Measurements from ENCODE around the gene SMCO2.

Gene SMCO2

DNA sequence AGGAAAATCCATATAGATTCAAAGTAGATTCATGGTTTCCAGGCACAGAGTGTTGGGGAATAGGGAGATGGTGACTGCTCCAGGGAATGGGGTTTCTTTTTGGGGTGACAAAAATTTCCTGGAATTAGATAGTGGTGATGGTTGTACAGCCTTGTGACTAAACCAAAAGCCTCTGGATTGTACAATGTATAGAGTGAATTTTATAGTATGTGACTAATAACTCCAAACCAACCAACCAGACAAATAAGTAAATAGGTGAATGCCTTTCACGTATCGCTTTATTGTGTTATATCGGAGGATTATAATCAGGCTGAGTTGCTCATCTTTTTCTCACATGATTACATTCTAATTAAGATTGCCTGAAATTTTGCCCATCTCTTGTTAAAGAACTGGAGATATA lies 52.8 kb downstream of the SMCO2 start:
- no peaks in the 10 kb centered on the region for H3K9me3 ChIP-seq (ENCODE audit: insufficient read depth, low read depth, low read length)
- H3K4me1 ChIP-seq (ENCODE audit: insufficient read depth, low read length), result no peaks in the 10 kb centered on the region
- no peak overlapping the region for H3K9ac ChIP-seq (ENCODE audit: low read depth, low read length)
- no peaks in the 10 kb centered on the region for H3K27me3 ChIP-seq (ENCODE audit: insufficient read depth, low read length)
- H3K27ac ChIP-seq (ENCODE audit: low read depth, low read length), result no peak overlapping the region
- H3K4me3 ChIP-seq (ENCODE audit: low read length), result no peak overlapping the region
- no peaks in the 10 kb centered on the region for H3K36me3 ChIP-seq (ENCODE audit: insufficient read depth, low read length)
- WGBS, result 100% methylated on average over 3 of the region's 3 CpGs

DNA sequence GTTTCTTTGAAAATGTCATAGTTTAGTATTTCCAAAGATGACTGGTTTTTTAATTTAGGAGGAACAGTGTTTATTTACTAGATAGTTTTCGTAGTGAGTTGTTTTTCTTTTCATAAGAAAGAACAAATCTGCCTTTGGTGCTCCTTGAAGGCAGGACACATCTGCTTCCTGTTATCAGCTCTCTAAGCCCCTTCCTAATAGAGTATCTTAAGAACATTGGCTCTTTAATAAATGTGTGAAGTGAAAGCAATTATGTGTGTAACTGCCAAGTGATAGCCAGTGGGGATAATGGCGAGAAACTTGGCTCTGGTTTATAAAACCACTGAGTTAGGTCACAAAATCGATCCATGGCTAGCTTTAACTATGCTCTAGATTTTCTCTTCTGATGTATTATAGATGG lies 54.0 kb downstream of the SMCO2 start:
- H3K4me1 ChIP-seq (ENCODE audit: insufficient read depth, low read length), result no peaks in the 10 kb centered on the region
- no peaks in the 10 kb centered on the region for H3K27me3 ChIP-seq (ENCODE audit: insufficient read depth, low read length)
- no peak overlapping the region for H3K4me3 ChIP-seq (ENCODE audit: low read length)
- no peaks in the 10 kb centered on the region for H3K36me3 ChIP-seq (ENCODE audit: insufficient read depth, low read length)
- no peaks in the 10 kb centered on the region for H3K9me3 ChIP-seq (ENCODE audit: insufficient read depth, low read depth, low read length)
- WGBS, result 96% methylated on average over 3 of the region's 3 CpGs
- no peak overlapping the region for H3K9ac ChIP-seq (ENCODE audit: low read depth, low read length)
- no peak overlapping the region for H3K27ac ChIP-seq (ENCODE audit: low read depth, low read length)

DNA sequence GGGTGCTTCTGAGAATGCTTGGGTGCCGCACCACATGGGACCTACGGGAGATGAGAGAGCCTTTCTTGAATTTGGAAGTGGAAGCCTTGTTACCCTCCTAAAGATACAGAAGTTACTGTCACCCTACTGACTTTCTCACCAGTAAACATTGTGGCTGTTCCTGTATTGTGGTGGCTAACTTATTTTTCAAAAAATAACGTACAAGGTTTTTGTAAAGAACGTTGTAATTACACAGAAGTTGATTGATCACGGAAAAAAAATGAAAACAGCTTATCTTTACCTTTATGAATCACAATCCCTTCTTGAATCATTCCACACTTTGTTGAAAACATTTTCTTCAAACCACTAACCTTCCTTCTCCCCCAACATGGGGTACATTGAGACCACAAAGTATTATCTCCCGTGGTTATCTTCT lies 55.5 kb downstream of the SMCO2 start:
- Histone ChIP-seq H3K27ac (ENCODE audit: low read depth, low read length) (no peak overlapping the region), H3K9ac (ENCODE audit: low read depth, low read length) (no peak overlapping the region), H3K27me3 (ENCODE audit: insufficient read depth, low read length) (no peaks in the 10 kb centered on the region), H3K9me3 (ENCODE audit: insufficient read depth, low read depth, low read length) (no peaks in the 10 kb centered on the region), H3K4me3 (ENCODE audit: low read length) (no peak overlapping the region), H3K36me3 (ENCODE audit: insufficient read depth, low read length) (no peaks in the 10 kb centered on the region), H3K4me1 (ENCODE audit: insufficient read depth, low read length) (no peaks in the 10 kb centered on the region)
- 94% methylated on average over 6 of the region's 6 CpGs for WGBS

DNA sequence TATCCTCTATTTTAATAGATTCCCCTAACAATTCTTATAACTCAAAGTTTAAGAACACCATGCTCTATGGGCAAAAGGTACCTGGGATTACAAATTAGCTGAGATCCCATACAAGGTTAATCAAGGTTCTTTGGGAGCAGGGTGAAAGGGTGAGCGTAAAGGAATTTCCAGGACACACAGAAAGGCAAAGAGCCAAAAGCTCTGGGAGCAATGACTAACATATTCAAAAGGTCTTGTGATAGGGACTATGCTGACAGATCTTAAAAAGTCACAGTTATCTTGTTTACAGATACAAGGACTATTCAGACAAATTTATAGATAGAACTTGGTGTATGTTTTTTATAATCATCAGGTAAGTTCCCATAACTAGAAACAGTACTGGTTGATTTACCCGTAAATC lies 58.0 kb downstream of the SMCO2 start:
- Histone ChIP-seq H3K9me3 (ENCODE audit: insufficient read depth, low read depth, low read length) (no peaks in the 10 kb centered on the region), H3K27ac (ENCODE audit: low read depth, low read length) (no peak overlapping the region), H3K27me3 (ENCODE audit: insufficient read depth, low read length) (no peaks in the 10 kb centered on the region), H3K36me3 (ENCODE audit: insufficient read depth, low read length) (no peaks in the 10 kb centered on the region), H3K9ac (ENCODE audit: low read depth, low read length) (no peak overlapping the region), H3K4me3 (ENCODE audit: low read length) (no peak overlapping the region), H3K4me1 (ENCODE audit: insufficient read depth, low read length) (no peaks in the 10 kb centered on the region)
- 93% methylated on average over 1 of the region's 2 CpGs for WGBS

- Histone ChIP-seq H3K4me1 (ENCODE audit: insufficient read depth, low read length) (no peaks in the 10 kb centered on the region), H3K4me3 (ENCODE audit: low read length) (no peak overlapping the region), H3K27me3 (ENCODE audit: insufficient read depth, low read length) (no peaks in the 10 kb centered on the region), H3K9ac (ENCODE audit: low read depth, low read length) (no peak overlapping the region), H3K36me3 (ENCODE audit: insufficient read depth, low read length) (no peaks in the 10 kb centered on the region), H3K27ac (ENCODE audit: low read depth, low read length) (no peak overlapping the region), H3K9me3 (ENCODE audit: insufficient read depth, low read depth, low read length) (no peaks in the 10 kb centered on the region)
- 90% methylated on average over 2 of the region's 2 CpGs for WGBS
These were observed 58.6 kb downstream of the SMCO2 start for GRCh38 chr12:27505109-27505508.

GRCh38 chr12:27505761-27506160 lies 59.2 kb downstream of the SMCO2 start:
- no peaks in the 10 kb centered on the region for H3K9me3 ChIP-seq (ENCODE audit: insufficient read depth, low read depth, low read length)
- H3K27me3 ChIP-seq (ENCODE audit: insufficient read depth, low read length), result no peaks in the 10 kb centered on the region
- H3K4me3 ChIP-seq (ENCODE audit: low read length), result no peak overlapping the region
- H3K4me1 ChIP-seq (ENCODE audit: insufficient read depth, low read length), result no peaks in the 10 kb centered on the region
- no peaks in the 10 kb centered on the region for H3K36me3 ChIP-seq (ENCODE audit: insufficient read depth, low read length)
- H3K9ac ChIP-seq (ENCODE audit: low read depth, low read length), result no peak overlapping the region
- H3K27ac ChIP-seq (ENCODE audit: low read depth, low read length), result no peak overlapping the region

GRCh38 chr12:27506645-27507189 lies 60.2 kb downstream of the SMCO2 start:
- Histone ChIP-seq H3K9me3 (ENCODE audit: insufficient read depth, low read depth, low read length) (no peaks in the 10 kb centered on the region), H3K36me3 (ENCODE audit: insufficient read depth, low read length) (no peaks in the 10 kb centered on the region)
- WGBS, result 95% methylated on average over 2 of the region's 2 CpGs

DNA sequence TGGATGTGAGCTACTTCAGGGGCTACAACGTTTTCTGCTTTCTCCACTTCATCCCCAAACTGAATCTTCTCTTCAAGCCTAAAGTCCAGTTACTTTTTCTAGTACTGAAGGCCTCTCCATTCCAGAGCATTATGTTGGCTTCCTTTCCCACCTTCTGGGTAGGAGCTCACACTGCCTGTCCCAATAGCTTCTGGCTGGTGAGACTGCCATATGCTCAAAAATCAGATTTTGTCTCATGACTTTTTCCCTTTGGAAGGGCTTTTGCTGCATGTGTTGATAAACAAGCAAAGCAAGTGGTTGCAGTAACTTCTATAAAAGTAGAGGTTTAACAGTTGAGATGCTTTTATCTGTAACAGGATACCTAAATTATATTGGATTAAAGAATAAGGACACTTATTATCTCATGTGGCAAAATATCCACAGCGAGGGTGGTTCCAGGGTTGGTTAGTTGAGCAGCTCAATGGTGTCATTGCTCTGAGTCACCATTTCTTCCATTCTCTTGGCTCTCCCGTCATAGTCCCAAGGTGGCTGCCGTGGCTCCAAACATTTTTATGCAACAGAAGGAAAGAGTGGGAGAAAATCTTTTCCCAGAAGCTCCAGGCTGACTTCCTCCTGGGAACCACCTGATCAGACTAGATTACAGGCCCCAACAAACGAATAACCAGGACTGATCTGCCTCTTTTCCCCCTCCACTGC lies 62.3 kb downstream of the SMCO2 start:
- H3K9me3 ChIP-seq (ENCODE audit: insufficient read depth, low read depth, low read length), result no peaks in the 10 kb centered on the region
- no peak overlapping the region for H3K27ac ChIP-seq (ENCODE audit: low read depth, low read length)
- 90% methylated on average over 5 of the region's 5 CpGs for WGBS
- H3K36me3 ChIP-seq (ENCODE audit: insufficient read depth, low read length), result no peaks in the 10 kb centered on the region
- no peak overlapping the region for H3K9ac ChIP-seq (ENCODE audit: low read depth, low read length)
- H3K4me3 ChIP-seq (ENCODE audit: low read length), result no peak overlapping the region
- H3K4me1 ChIP-seq (ENCODE audit: insufficient read depth, low read length), result no peaks in the 10 kb centered on the region; the same call in 1 of the 2 replicates
- H3K27me3 ChIP-seq (ENCODE audit: insufficient read depth, low read length), result no peaks in the 10 kb centered on the region

More at GRCh38 chr12:27506645-27507189, 60.2 kb downstream of the SMCO2 start:
- no peaks in the 10 kb centered on the region for H3K27me3 ChIP-seq (ENCODE audit: insufficient read depth, low read length)
- H3K27ac ChIP-seq (ENCODE audit: low read depth, low read length), result no peak overlapping the region
- H3K4me1 ChIP-seq (ENCODE audit: insufficient read depth, low read length), result no peaks in the 10 kb centered on the region
- no peak overlapping the region for H3K9ac ChIP-seq (ENCODE audit: low read depth, low read length)
- H3K4me3 ChIP-seq (ENCODE audit: low read length), result no peak overlapping the region

- Histone ChIP-seq H3K4me1 (ENCODE audit: insufficient read depth, low read length) (peaks cover 9% of the 10 kb centered on the region; the same call in 1 of the 2 replicates), H3K27ac (ENCODE audit: low read depth, low read length) (no peak overlapping the region), H3K27me3 (ENCODE audit: insufficient read depth, low read length) (no peaks in the 10 kb centered on the region), H3K9me3 (ENCODE audit: insufficient read depth, low read depth, low read length) (no peaks in the 10 kb centered on the region), H3K4me3 (ENCODE audit: low read length) (no peak overlapping the region), H3K36me3 (ENCODE audit: insufficient read depth, low read length) (no peaks in the 10 kb centered on the region), H3K9ac (ENCODE audit: low read depth, low read length) (no peak overlapping the region)
- WGBS, result 87% methylated on average over 6 of the region's 6 CpGs
These were observed 64.6 kb downstream of the SMCO2 start for GRCh38 chr12:27511031-27511722.

DNA sequence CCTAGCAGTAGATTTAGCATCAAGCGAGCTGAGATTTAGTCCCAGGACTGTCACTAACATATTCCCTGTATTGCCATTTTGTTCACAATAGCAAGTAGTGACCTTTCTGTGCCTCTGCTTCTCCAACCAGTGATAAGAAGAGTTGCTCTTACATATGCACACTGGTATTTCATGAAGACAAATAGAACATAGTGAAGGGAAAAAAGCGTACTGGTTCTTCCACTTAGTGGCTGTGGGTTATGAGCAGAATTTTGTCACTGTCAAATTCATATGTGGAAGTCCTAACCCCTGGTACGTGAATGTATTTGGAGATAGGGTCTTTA lies 65.1 kb downstream of the SMCO2 start:
- no peaks in the 10 kb centered on the region for H3K9me3 ChIP-seq (ENCODE audit: insufficient read depth, low read depth, low read length)
- H3K27me3 ChIP-seq (ENCODE audit: insufficient read depth, low read length), result no peaks in the 10 kb centered on the region
- H3K27ac ChIP-seq (ENCODE audit: low read depth, low read length), result no peak overlapping the region
- peaks cover 9% of the 10 kb centered on the region; the same call in 1 of the 2 replicates for H3K4me1 ChIP-seq (ENCODE audit: insufficient read depth, low read length)
- H3K36me3 ChIP-seq (ENCODE audit: insufficient read depth, low read length), result no peaks in the 10 kb centered on the region
- H3K9ac ChIP-seq (ENCODE audit: low read depth, low read length), result no peak overlapping the region
- no peak overlapping the region for H3K4me3 ChIP-seq (ENCODE audit: low read length)
- 87% methylated on average over 3 of the region's 3 CpGs for WGBS

GRCh38 chr12:27513155-27513824 lies 66.8 kb downstream of the SMCO2 start:
- WGBS, result 90% methylated on average over 7 of the region's 7 CpGs
- Histone ChIP-seq H3K4me3 (ENCODE audit: low read length) (no peak overlapping the region), H3K27ac (ENCODE audit: low read depth, low read length) (no peak overlapping the region), H3K9ac (ENCODE audit: low read depth, low read length) (no peak overlapping the region), H3K4me1 (ENCODE audit: insufficient read depth, low read length) (peaks cover 9% of the 10 kb centered on the region; the same call in 1 of the 2 replicates), H3K36me3 (ENCODE audit: insufficient read depth, low read length) (no peaks in the 10 kb centered on the region), H3K9me3 (ENCODE audit: insufficient read depth, low read depth, low read length) (no peaks in the 10 kb centered on the region), H3K27me3 (ENCODE audit: insufficient read depth, low read length) (no peaks in the 10 kb centered on the region)

Measured in HUES64 (cell line).